ENCODE measurements around the gene TFPT. TPM values are rescaled to one million over a fixed set of nuclear protein-coding genes. Genes with fewer than 3 reads are reported as not detected.
A peak's percentile ranks its signal among the peaks of the same experiment; 100 is the strongest.

The TFPT gene
- total RNA-seq, 1 donor from 2014 or later = 6.1 TPM

GRCh38 chr19:54145541-54146158 lies 30.2 kb upstream of the TFPT start:
- no peak for TF ChIP-seq CTCF (IDR thresholded peaks at IDR 0.05; ENCODE audit: insufficient read depth, low read length, severe bottlenecking)
- no peak for DNase-seq (ENCODE audit: low read depth)
- no peak overlapping the region for H3K4me3 ChIP-seq (ENCODE audit: low read depth, low read length)
- peaks cover 60% of the 10 kb centered on the region for H3K36me3 ChIP-seq (ENCODE audit: control insufficient read depth, insufficient read depth, low read length)
- H3K27me3 ChIP-seq (ENCODE audit: control insufficient read depth, insufficient read depth, low read length) = no peaks in the 10 kb centered on the region
- FAIRE-seq = no peak

GRCh38 chr19:54142166-54142780 lies 26.8 kb upstream of the TFPT start:
- Histone ChIP-seq H3K36me3 (ENCODE audit: control insufficient read depth, insufficient read depth, low read length) (peaks cover 45% of the 10 kb centered on the region), H3K27me3 (ENCODE audit: control insufficient read depth, insufficient read depth, low read length) (no peaks in the 10 kb centered on the region), H3K4me3 (ENCODE audit: low read depth, low read length) (no peak overlapping the region)
- DNase-seq (ENCODE audit: low read depth) = no peak
- TF ChIP-seq CTCF (IDR thresholded peaks at IDR 0.05; ENCODE audit: insufficient read depth, low read length, severe bottlenecking) = no peak
- FAIRE-seq = no peak

- FAIRE-seq (no peak), DNase-seq (ENCODE audit: low read depth) (no peak)
- no peak for TF ChIP-seq CTCF (IDR thresholded peaks at IDR 0.05; ENCODE audit: insufficient read depth, low read length, severe bottlenecking)
- H3K4me3 ChIP-seq (ENCODE audit: low read depth, low read length) = no peak overlapping the region
- H3K27me3 ChIP-seq (ENCODE audit: control insufficient read depth, insufficient read depth, low read length) = no peaks in the 10 kb centered on the region
- H3K36me3 ChIP-seq (ENCODE audit: control insufficient read depth, insufficient read depth, low read length) = peaks cover 37% of the 10 kb centered on the region
Measured at GRCh38 chr19:54141356-54141755, 25.9 kb upstream of the TFPT start.

GRCh38 chr19:54138489-54139256 lies 23.2 kb upstream of the TFPT start:
- no peaks in the 10 kb centered on the region for H3K27me3 ChIP-seq (ENCODE audit: control insufficient read depth, insufficient read depth, low read length)
- DNase-seq (ENCODE audit: low read depth) (no peak), FAIRE-seq (no peak)
- H3K4me3 ChIP-seq (ENCODE audit: low read depth, low read length) = peak overlapping the region; percentile 84
- H3K36me3 ChIP-seq (ENCODE audit: control insufficient read depth, insufficient read depth, low read length) = peaks cover 18% of the 10 kb centered on the region
- no peak for TF ChIP-seq CTCF (IDR thresholded peaks at IDR 0.05; ENCODE audit: insufficient read depth, low read length, severe bottlenecking)

- peak; percentile 32 for TF ChIP-seq CTCF (IDR thresholded peaks at IDR 0.05; ENCODE audit: insufficient read depth, low read length, severe bottlenecking)
- H3K36me3 ChIP-seq (ENCODE audit: control insufficient read depth, insufficient read depth, low read length) = peaks cover 10% of the 10 kb centered on the region
- DNase-seq (ENCODE audit: low read depth) = no peak
- peak within 1 kb of the TSS; percentile 84 for H3K4me3 ChIP-seq (ENCODE audit: low read depth, low read length)
- H3K27me3 ChIP-seq (ENCODE audit: control insufficient read depth, insufficient read depth, low read length) = no peaks in the 10 kb centered on the region
- no peak for FAIRE-seq
Measured at GRCh38 chr19:54137699-54138488, 22.4 kb upstream of the TFPT start, which contains the start of gene CNOT3. Gene CNOT3, plus strand, starts transcription at chr19:54137762. Its CDS starts 5,217 bp downstream, at chr19:54142979.

Data from bronchial epithelial cell (primary cell).